CMK (cell line): ENCODE data around the gene FHOD3.

Experiments used
- DNase-seq: peaks from one replicate; pipeline ENCODE4 v3.0.0-alpha.2; 2010; ENCODE audit warnings: low read depth

FHOD3 gene

DNA sequence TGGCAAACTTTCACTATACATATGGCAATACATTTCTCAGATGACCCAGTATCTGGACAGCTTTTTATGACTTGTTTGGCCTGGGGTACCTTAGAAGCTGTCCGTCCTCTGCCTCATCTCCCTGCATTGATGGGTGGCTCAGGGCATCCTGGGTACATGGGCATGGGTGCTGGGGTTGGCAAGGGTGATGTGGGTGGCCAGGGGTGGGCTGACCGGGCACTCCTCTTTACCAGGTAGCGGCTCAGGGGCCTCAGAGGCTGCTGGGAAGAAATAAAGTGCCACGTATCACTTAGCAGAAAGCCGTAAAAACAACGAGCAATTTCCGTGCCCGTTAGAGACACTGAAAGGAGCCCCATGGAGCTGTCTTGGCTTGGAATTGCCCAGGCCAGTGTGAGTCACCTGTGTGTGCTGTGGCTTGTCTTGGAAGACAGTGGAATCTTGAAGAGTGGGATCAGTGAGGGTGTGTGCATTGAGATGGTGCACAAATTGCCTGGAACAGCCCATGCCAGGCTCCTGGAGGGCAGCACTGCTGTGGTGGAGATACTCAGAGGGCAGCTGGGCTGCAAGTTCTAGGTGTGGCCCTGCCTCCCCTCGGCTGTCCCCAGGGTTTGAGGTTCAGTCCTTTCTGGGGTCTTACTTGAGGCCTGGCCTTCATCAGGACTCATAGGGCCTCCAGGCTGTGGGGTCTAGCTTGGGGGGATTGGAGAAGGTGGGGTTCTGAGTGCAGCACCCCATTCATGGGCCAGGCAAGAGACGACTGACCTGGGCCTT lies 88.8 kb downstream of the FHOD3 start:
- DNase-seq, result no peak

DNA sequence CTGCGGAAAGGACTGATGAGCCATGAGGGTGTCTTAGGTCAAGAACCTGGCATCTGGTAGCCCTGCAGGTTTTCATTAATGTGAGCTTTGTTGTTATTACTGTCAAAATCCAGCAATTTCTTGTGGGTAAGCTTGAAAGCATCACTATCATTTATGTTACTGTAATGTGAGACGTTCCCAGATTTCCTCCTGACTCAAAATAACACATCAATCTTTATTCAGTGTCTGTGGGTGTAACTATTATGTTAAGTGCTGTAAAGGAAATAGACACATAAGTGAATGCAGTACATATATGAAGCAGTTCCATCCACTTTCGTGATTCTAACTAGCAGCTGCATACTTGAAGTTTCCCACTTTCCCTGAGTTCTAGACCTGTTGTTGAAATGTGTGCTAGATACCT lies 89.8 kb downstream of the FHOD3 start:
- no peak for DNase-seq

DNA sequence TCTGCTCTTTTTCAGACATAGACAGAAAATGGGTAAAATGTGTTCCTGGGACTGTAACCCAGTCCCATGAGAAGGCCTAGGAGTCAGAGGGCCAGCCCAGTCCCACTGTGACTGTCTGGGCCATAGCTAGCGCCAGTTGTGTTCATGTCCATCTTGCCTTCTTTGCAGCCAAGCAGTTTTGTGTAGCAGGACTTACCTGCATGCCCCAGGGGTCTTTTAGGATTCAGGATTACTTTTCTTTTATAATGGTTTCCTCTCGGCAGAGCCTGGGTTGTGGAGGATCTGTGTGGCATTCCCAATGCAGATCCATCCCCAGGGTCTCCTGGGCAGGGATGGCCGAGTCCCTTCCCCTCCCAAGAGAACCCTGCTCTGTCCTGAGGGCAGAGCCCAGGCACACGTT lies 90.8 kb downstream of the FHOD3 start:
- DNase-seq, result no peak

DNA sequence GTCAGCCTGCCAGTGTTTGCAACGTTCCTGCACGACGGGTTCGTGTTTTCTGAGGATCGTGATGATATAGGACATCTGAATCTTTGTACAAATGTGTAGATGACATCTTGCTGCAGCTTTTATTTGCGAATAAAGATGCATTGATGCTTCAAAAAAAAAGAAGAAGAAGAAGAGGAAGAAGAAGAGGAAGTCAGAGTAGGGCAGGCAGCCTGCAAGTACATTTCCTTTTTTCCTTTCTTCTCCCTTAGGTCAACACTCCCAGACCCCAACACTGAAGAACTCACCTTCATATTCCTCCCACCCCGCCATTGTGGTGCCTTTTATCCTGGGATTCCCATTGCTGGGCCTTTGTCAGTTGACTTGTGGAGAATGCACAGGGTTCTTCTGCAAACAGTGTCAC lies 91.5 kb downstream of the FHOD3 start:
- DNase-seq, result no peak

DNA sequence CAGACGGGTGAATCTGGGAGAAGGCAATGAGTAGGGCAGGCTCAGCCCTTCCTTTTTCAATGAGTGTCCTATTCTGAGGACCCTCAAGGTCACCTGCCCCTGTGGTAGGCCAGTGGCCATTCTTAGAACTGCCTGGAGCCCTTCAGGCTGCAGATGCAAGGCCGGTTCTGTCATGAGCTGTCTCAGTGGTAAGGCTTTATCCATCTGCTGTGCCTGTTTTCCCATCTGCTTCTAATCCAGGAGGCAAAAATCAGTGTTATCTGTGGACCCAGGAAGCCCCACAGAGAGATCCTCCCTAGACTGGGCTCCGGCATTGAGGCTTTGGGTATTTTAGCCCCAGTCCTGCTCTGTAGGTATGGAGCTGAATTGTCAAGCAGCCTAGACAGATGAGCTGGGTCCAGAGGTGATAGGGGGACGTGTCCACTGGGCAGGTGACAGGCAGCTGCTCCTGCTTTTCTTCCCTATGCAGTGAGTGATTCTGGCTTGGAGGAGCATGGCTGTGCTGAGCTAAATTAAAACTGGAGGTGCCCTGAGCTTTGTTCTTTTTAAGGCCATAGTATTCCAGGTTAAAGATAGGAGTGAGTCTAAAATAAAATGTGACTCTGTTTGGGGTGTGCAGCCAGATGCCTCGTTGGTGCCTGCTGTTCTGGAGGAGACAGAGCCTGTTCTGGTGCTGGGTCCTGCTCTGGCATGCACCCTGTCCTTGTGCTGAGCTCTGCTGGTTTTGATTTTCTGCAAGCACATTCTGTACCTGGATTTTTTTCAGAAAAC lies 92.5 kb downstream of the FHOD3 start:
- no peak for DNase-seq

DNA sequence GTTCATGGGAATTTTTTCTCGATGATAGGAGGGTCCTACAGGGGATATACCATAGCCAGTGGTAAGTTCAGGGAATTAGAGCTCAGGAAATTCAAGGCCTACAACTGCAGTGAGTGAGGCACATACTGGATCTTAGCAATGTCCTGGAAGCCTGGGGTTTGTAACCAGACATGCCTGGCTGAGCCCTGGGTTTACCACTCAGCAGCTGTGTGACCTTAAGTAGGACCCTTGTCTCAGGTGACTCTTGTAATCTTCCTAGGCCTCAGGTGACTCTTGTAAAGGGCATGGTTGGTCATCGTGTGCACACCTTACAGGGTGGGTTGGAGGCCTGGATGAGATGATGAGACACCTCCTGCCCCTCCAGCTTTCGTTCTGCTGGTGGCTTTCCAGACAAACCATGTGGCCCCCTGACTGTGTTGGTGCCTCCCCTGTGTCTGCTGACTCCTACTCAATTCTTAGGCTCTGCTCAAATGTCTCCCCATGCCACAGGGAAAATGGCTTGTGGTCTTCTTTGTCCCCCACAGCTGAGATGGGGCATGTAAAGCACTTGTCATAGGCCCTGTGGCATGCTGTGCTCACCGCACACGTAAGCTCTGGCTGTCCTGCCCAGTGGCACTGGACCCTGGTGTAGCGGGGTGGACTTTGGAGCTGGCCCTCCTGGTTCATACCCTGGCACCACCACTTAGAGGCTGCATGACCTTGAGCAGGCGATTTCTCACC lies 94.1 kb downstream of the FHOD3 start:
- DNase-seq, result no peak

DNA sequence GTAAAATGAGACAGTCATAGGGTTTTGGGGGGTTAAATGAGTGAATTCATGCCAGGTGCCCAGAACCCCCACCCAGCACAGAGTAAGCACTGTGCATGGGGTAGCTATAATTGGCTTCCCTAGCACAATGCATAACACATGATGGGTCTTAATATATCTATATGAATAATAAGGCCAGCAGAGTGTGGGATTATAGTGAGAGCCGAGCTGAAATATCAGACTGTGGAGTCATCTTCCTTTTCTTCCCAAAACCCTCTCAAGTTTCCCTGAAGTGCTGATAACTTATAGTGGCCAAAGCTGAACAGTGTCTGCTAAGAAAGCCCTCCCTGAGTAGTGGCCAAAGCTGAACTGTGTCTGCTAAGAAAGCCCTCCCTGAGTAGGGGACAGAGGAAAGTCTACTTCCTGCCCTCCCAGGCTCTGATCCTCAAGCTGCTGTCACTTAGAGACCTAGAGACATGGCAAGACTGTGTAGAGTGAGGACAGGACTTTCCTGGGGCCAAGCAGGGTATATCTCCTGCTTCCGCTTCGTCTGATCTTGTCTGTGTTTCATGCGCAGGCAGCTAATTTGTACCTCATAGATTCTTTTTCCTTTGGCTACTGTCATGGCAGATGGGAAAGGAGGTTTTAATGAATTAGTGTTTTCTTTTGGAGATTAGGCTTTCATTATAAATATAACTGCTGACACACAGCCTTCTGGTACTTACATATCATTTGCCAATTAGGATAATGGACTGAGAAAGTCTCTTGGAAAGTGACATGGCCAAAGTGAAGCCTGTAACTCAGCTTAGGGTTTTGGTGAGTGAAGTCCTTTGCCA lies 94.9 kb downstream of the FHOD3 start:
- no peak for DNase-seq

DNA sequence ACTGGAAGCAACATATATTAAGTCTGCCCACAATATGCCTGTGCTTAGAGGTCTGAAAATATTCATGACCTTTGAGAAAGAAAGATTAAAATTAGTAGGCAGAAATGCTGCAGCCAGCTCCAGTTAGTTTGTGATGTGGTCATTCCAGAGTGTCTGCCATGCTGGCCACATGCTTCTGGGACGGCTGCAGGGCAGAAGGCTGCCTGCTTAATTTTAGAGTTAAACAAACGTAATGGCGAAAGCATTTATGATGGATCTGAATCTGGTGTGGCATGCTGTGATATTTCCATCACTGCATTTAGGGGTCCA lies 95.4 kb downstream of the FHOD3 start:
- DNase-seq, result no peak

DNA sequence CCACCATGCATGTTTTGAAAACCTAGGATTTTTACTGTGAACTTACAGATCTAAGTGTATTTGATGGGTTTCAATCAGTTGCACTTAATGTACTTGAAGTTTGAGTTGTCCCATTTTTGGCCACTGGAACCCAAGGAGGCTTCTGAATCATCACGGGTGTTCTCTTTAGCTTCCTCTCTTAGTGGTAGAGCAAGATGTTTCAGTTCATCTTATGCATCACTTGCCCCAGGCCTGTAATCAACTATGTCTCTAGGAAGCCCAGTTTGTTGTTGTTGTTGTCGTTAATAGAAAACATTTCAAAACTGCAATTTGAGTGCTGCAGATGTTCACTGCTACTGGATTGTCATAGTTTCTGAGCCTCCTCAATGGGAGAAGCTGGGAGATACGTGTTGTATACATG lies 97.0 kb downstream of the FHOD3 start:
- DNase-seq, result no peak

DNA sequence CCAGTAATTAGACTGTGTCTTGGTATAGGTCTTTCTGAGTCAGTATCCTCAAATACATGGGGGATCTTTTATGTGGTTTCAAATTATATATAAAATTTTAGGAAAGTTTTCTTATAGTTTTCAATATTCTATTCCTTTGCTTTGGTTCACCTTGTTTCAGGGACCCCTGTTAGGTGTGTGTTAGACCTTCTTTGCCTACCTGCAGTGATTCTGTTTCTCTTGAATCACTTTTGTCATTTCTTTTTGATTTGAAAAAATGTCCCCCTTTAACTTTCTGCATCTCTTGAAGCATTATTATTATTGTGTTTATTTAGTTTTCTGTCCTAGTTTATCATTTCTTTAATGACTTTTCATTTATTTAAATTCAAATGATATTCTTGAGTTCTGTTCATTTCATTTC lies 98.7 kb downstream of the FHOD3 start:
- no peak for DNase-seq

DNA sequence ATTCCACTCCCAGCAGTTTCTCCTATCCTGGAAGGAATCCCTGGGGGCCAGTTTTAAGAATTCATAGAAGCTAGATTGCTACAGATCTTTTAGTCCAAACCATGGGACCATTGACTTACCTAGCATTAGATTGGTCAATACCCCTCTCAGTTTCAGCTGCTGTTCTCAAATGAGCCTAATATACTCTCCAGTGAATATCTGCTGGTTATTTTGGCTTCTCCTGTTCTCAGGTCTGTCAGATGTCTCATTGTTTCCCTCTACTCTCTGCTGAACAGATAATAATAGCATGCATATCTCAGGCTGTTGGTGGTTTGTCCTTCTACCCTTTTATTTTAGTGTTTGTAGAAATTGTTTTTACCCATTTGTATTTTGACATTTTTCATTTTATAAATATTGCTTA lies 99.5 kb downstream of the FHOD3 start:
- DNase-seq, result no peak

DNA sequence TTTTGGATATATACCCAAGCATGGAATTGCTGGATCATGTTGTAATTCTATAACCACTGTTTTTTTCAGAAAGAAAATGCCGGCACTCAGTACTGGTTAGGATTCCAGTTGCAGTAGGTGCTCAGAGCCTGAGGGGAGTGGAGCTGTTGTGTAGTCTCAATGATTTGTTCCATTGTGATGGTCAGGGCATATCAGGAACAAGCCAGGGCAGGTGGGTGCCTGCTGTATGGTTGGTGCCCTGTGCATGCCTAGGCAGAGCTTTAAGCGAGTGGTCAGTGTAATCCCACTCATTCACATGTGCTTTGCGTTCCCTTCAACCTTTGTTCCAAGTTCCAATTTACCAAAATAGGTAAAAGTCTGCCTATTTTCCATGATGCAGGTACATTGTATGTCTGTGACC lies 100.9 kb downstream of the FHOD3 start:
- DNase-seq, result no peak

DNA sequence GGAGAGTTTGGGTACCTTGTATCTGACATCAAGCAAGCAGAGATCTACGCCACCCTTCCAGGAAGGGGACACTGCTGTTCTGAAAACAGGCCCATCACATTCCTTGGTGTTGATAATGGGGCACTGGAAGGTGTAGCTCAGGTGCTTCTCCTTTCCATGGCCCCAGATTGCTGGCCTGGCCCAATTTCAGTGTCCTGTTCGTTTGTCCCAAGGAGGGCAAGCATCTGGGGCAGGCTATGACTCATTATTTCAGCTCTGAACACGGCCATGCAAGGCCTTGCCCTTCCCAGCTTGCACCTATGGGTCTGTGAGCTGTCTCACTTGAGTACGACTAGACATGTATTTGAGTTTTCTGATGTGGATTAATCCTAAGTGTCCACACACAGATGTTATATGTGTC lies 101.5 kb downstream of the FHOD3 start:
- no peak for DNase-seq

DNA sequence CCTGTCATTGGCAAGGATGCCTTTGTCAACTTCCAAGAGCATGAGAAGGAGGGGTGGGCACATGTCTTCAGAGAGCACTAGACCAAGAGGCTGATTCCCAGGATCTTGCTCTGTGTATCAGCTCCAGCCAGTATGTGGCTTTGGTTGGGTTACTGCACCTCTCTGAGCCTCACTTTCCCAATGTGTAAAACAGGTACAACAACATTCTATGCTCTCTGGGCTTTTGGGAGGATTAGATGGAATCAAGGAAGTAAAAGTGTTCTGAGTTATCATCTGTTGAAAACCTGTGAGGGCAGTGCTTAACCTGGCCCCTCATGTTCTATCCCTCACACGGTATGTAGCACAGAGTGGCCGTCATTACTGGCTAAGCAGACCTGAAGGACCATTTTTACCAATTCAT lies 103.9 kb downstream of the FHOD3 start:
- no peak for DNase-seq

DNA sequence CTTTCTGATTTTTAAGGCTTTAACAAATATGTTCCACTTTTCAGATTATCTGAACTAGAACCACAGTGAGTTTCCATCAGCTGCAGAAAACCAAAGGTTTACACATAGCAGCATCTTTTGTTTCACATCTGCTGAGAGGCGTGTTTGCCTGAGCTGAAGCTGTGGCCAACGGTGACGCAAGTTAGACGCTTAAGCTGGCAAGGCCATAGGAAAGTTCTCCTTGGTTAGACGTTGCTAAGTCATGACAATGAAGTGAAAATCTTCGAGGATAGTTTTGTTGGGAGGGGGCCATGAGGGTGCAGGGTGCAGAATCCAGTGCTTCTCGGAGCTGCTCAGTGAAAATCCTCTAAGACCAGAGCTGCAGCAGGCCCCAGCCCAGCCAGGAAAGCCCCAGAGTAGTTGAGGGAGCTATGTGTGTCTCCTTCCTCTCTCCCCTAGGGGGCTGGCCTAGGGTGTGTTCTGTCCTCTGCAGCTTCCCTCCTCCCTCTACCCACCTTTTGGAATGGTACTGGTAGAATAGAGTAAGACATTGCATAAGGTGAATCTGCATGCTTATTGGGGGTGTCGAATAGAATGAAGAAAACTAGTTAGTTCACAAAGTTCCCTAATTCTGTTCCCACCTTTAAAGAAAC lies 105.4 kb downstream of the FHOD3 start:
- DNase-seq, result no peak

DNA sequence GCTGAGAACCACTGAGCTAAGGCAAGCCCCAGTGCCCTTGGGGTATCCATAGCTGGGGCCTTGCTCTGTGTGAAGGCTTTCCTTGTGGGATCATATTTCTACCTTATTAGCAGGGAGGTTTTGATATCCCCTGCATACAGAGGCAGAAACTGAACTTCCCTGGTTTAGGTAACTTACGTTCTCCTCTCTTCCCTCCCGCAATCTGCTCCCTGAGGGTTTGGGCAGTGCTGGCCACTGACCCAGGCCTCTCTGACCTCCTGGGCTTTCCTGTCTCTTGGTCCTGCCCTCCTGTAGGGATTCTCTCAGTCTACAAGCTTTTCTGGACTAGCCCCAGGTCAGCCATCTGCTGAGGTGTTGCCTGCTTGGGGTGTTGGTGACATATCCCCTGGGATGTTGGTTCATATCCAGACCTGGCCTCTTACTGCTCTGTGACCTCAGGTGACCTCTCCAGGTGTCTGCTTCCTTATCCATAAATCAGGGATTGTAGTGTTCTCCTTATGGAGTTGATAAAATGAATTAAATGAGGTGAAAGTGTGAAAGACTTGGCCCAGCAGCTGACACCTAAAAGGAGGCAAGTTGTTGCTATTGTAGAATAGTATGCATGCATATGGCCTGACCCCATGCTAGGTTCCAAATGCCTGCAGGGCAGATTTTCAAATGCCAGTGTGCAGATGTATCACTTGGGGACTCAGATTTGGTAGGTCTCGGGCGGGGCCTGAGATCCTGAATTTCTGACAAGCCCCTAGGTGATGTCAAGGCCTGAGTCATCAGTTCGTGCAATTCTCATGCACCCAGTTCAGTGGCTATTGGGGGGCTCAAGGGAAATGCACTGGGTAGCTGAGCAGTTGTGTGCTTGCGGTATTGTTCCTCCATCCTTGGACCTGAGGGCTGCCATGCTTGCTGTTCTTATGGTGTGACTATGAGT lies 106.6 kb downstream of the FHOD3 start:
- no peak for DNase-seq

DNA sequence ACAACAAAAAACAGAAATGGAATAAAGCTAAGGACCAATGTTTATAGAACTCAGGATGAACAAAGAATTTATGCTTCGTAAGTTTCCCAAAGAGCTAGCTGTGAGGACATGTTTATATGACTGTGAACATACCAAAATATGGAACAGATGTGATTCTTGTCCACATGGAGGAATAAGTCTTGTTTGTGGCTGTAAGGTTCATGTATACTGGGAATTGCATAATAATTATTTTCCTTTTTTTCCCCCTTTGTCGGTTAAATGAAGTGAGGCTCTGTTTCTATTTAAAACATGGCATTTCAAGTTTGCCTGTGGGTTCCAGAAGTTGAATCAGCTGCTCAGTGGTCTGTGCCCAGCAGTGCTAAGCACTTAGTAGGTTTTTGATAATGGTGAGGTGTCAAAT lies 108.1 kb downstream of the FHOD3 start:
- DNase-seq, result no peak

DNA sequence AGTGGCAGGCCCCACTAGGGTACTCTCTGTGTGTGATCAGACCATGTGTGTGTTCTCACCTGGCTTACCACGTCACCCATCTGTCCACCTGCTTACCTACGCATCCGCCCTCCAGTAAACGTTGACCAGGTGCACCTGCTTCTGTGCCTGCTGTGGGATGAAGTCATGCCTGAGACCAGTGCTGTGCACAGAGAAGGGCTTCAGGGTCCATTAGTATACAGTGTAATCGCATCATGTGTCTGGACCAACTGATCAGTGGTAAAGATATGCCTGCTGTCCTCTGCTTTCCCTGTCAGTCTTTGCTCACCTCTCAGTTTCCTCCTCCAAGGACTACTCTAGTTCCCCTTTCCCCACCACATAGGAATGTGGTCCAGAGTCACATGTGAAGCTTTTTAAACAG lies 109.3 kb downstream of the FHOD3 start:
- DNase-seq, result no peak

DNA sequence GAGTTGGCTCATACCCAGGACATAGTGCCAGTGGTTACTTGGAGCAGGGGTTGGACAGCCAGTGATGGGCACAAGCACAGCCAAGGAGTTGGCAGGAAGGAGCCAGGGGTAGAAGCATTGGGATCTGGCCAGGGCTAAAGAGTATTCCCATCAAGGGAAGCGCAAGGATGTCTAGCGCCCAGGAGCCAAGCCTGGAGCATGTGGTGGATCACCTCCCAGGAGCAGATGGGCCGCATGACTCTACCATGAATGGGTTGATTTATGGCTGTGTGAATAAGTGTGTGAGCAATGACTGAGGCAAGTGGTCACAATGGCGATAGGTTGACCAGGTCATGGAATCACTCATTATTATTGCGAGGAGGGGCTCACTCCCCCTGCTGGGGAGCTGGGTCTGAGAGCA lies 111.1 kb downstream of the FHOD3 start:
- DNase-seq, result no peak

DNA sequence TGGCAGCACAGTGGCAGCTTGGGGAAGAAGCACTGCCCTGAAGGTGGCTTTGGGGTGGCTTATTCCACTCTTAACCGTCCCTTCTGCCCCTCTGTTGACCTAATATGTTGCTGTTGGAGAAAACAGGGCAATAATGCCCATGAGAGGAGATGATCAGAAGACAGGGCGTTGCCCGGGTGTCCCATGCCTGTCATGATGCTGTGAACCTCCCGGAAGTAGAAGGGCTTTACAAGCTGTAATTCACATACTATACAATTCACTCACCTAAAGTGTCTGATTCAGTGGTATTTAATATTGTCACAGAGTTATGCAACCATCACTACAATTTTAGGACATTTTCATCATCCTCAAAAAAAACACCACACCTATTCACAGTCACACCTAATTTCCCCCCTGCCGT lies 112.3 kb downstream of the FHOD3 start:
- no peak for DNase-seq

DNA sequence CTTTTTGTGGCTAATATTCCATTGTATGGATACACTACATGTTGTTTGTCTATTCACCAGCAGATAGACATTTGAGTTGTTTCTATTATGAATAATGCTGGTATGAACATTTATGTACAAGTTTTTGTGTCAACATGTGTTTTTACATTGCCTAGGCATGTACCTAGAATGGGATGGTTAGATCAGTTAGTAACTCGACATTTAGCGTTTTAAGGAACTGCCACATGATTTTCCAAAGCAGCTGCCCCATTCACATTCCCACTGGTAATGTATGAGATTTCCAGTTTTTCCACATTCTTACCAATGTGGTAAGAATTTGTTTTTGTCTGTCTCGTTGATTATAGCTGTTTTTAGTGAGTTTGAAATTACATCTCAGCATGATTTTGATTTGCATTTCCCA lies 112.8 kb downstream of the FHOD3 start:
- no peak for DNase-seq
